ENCODE measurements around the gene JSRP1.

Gene JSRP1

GRCh38 chr19:2231621-2232221 is 24.5 kb downstream of the JSRP1 start:
- DNase-seq, result no peak

GRCh38 chr19:2230807-2231533 is 25.2 kb downstream of the JSRP1 start:
- no peak for DNase-seq

GRCh38 chr19:2230033-2230531 is 26.1 kb downstream of the JSRP1 start:
- DNase-seq, result no peak

GRCh38 chr19:2229103-2230032 is 26.8 kb downstream of the JSRP1 start:
- no peak for DNase-seq

- no peak for DNase-seq
Measured at GRCh38 chr19:2228157-2229030, 27.8 kb downstream of the JSRP1 start.

GRCh38 chr19:2227415-2228156 is 28.6 kb downstream of the JSRP1 start:
- no peak for DNase-seq

- no peak for DNase-seq
Measured at GRCh38 chr19:2226840-2227360, 29.3 kb downstream of the JSRP1 start.

- no peak for DNase-seq
Measured at GRCh38 chr19:2226051-2226839, 30.0 kb downstream of the JSRP1 start.

GRCh38 chr19:2225415-2226050 is 30.7 kb downstream of the JSRP1 start:
- no peak for DNase-seq

GRCh38 chr19:2224754-2225349 is 31.4 kb downstream of the JSRP1 start:
- no peak for DNase-seq

- peak; percentile 19 for DNase-seq
Measured at GRCh38 chr19:2223959-2224358, 32.3 kb downstream of the JSRP1 start.

GRCh38 chr19:2223391-2223790 is 32.8 kb downstream of the JSRP1 start:
- no peak for DNase-seq

- no peak for DNase-seq
Measured at GRCh38 chr19:2221918-2222317, 34.3 kb downstream of the JSRP1 start.

- no peak for DNase-seq
Measured at GRCh38 chr19:2221250-2221831, 34.9 kb downstream of the JSRP1 start.

- DNase-seq, result no peak
Measured at GRCh38 chr19:2219726-2220125, 36.5 kb downstream of the JSRP1 start.

- no peak for DNase-seq
Measured at GRCh38 chr19:2217591-2217990, 38.6 kb downstream of the JSRP1 start.

- no peak for DNase-seq
Measured at GRCh38 chr19:2216361-2217225, 39.6 kb downstream of the JSRP1 start.

- DNase-seq, result no peak
Measured at GRCh38 chr19:2215281-2215751, 40.9 kb downstream of the JSRP1 start.

All from activated gamma-delta T cell treated with Interleukin-2 at 50 U/mL for 16 hours (primary cell).